HG03139 (cell line): ENCODE results near the gene ZNF138.

Experiments
- ATAC-seq: cut with Tn5 transposase; IDR thresholded peaks from one replicate; pipeline ENCODE4 v1.9.1; 2021; ENCODE audit not compliant: unreplicated experiment

The ZNF138 gene

DNA sequence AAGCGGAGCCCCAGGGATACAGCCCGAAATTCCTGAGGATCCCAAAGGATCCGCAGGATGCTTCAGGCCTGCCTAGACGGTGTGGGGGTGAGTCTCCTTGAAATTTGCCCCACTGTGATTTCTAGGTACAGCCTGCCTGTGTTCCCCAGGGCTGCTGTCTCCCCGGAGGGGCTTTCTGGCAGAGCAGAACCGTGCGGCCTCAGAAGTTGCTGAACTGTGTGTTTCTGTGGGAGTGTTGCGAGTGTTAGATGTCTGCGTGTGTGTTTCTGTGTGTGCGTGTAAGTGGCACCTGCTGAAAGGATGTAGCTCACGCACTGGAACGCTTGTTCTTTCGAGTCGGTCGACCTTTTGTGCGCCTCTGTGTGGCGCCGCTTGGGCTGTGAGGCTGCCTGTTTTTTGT lies 81.0 kb downstream of the ZNF138 start:
- ATAC-seq: no peak

DNA sequence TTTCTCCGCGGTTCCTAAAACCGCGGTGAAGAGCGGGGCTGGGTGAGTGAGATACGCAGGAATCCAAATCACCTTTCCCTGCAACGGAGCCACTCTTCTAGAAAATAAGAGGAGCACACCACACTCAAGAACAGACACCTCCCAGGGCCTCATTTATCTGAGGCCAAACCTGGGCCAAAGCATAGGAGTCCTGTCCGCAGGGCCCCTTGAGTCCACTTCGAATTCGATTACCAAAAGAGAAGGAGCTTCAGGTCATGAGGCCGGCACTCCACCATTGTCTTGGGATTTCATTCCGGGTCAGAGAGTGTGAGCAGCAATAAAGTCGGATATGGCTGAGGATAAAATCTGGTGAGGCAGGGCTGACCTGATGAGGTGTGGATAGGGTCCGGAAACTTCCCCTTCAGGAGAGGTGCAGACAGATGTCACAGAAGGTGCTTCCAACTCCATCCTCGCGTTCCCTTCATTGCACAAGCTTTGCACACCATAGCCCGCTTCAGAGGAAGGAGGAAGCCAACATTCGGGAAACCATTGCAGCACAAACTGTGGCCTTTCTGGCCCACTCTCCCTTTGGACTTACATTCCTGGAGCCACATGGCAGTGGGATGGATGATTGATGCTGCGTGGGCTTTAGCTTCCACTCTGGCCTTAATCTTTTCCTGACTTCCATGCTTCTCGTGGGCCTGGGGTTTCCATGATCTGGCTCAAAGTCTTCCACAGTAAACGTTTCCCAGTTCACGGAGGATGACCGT lies 81.6 kb downstream of the ZNF138 start:
- no peak for ATAC-seq

DNA sequence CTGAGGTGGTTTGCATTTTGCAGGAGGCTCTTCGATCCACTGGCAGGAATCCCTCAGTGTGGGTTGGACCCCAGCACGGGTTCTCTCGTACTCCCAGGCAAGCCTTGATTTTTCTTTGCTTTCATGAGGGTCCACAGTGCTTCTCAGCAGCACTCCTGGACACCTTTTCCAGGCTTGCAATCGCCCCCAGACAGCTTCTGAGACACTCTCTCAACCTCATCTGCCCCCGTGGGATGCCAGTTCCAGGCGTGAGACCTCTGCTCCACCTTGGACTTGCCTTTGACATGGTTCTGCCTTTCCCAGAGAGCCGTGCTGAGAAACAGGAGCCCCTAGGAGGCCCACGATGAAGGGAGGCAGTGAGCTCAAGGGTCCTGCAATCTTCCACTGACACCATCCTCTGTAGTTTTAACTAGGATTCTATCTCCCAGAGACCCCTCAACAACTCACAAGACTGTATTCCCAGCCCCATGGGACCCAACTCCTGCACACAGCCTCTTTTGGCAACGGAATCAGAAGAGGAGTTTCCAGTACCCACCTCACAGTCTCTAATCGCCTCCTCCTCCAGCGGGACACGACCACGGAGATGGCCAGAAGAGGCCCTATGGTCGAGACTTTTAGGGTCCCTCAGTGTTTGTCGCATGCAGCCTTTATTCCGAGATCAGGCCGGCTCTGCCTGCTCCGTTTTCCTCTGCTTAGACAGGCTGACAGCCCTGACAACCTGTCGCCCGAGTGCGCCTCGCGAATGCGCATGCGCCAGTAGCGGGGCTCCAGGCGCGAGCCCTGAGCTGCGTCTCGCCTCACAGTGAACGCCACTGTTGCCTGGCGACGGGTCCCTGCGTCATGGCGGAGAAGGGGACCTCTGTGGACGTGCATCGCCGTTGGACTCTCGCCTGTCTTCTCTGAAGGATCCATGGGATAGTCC lies 82.8 kb downstream of the ZNF138 start:
- no peak for ATAC-seq

DNA sequence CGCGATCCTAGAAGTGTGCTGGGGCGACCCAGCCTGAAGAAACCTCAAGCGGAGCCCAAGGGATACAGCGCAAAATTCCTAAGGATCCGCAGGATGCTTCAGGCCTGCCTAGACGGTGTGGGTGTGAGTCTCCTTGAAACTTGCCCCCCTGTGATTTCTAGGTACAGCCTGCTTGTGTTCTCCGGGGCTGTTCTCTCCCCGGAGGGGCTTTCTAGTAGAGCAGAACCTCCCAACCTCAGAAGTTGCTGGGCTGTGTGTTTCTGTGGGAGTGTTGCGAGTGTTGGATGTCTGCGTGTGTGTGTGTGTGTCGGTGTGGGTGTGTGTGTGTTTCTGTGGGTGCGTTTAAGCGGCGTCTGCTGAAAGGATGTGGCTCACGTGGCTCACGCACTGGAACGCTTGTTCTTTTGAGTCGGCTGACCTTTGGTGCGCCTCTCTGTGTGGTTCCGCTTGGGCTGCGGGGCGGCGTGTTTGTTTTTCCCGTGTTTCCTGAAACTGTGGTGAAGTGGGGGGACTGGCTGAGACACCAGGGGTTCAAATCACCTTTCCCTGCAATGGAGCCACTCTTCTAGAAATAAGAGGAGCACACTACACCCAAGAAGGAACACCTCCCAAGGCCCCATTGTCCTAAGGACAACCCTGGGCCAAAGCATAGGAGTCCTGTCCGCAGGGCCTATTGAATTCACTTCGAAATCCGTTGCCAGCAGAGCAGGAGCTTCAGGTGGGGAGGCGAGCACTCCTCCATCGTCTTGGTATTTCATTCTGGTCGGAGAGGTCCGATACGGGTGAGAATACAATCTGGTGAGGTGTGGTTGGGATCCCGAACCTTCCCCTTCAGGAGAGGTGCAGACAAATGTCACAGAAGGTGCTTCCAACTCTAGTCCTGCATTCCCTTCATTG lies 83.7 kb downstream of the ZNF138 start:
- ATAC-seq: no peak

DNA sequence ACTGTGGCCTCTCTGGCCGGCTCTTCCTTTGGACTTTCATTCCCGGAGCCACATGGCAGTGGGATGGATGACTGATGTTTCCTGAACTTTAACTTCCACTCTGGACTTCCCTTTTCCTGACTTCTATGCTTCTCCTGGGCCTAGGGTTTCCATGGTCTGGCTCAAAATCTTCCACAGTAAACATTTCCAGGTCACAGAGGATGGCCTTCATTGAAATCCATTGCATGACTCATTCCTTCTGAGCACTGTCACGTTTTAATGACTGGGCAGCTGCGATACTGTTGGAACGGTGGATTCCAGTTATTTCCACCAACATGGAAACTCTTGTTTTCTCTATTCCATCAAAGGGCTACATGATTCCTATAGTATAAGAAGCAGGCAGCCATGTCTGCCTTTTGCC lies 84.5 kb downstream of the ZNF138 start:
- ATAC-seq: no peak

DNA sequence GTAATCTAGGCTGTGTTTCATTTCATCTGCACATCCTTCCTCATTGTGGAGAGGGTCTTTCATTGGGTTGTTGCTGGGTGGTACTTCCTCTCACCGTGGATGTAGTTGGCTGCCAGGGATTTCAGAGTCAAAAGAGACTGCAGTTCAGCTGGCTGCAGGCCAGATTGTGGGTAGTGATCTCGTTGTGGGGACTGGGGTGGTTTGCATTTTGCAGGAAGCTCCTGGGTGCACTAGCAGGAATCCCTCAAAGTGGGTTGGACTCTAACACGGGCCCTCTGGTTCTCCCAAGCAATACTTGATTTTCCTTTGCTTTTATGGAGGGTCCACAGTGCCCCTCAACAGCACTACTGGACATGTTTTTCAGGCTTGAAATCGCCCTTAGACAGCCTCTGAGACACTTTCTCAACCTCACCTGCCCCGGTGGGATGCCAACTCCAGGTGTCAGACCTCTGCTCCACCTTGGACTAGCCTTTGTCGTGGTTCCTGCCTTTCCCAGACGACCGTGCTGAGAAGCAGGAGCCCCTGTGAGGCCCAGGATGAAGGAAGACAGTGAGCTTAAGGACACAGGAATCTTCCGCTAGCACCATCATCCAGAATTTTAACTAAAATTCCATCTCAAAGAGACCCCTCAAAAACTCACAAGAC lies 85.0 kb downstream of the ZNF138 start:
- ATAC-seq: no peak

DNA sequence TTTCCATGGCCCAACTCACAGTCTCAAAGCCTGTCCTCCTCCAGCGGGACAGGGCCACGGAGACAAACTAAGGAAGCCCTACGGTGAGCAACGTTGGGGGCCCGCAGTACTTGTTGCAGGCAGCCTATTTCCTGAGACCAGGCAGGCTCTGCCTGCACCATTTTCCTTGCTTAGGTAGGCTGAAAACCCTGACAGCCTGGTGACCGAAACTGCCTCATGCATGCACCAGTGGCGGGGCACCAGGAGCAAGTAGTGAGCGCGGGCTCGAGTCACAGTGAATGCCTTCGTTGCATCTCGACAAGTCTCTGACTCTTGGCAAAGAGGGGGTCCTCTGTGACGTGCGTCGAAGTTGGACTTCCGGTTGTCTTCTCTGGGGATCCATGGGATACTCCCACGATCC lies 85.6 kb downstream of the ZNF138 start:
- no peak for ATAC-seq

DNA sequence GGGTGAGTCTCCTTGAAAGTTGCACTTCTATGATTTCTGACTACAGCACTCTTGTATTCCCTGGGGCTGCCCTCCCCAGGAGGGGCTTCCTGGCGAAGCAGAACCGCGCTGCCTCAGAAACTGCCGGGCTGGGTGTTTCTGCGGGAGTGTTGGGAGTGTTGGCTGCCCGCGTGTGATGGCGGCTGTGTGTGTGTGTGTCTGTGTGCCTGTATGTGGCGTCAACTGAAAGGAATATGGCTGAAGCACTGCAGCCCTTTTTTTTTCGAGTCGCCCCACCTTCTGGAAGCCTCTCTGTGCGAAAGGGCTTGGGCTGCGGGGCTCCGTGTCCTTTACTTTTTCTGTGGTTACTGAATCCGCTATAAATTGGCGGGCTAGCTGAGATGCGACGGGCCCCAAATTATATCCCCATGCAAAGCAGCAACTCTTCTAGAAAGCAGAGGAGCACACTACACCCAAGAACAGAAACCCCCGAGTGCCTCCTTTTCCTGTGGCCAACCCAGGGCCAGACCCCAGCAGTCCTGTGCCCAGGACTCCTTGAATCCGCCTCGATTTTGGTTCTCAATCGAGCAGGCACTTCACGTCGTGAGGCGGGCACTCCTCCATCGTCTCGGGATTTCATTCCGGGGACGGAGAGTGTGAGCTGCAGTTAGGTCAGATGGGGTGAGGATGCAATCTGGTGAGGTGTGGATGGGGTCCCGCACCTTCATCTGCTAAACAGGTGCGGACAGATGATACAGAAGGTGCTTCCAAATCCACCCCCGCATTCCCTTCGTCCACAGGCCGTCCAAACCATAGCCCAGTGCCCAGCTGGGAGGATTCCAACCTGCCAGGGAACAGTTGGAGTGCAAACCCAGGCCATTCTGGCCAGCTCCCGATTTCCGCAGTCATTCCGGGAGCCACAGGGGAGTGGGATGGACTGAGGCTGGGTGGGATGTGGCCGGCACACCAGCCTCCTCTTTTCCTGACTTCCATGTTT lies 86.4 kb downstream of the ZNF138 start:
- no peak for ATAC-seq

DNA sequence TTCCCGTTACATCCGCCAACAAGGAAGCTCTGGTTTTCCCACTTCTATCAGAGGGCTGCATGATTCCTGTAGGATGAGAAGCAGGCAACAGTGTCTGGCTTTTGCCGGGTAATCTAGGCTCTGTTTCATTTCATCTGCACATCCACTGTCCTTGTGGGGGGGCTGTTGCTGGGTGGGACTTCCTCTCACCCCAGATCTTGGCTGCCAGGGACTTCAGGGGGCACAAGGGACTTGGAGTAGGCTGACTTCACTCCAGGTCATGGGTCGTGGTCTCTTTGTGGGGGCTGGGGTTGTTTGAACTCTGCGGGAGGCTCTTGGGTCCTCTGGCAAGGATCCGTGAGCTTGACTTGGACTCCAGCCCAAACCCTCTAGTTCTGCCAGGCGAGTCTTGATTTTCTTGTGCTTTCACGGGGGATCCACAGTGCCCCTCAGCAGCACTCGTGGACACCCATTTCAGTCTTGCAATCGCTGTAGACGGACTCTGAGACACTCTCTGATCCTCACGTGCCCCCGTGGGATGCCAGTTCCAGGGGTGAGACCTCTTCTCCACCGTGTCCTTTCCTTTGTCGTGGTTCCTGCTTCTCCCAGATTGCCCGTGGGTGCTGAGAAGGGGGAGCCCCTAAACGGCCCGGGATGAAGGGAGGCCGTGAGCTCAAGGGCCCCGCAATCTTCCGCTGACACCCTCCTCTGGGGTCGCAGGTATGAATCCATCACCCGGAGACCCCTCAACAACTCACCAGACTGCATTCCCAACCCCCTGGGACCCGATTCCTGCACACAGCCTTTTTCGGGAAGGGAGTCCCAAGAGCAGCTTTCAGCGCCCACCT lies 87.4 kb downstream of the ZNF138 start:
- ATAC-seq: no peak

DNA sequence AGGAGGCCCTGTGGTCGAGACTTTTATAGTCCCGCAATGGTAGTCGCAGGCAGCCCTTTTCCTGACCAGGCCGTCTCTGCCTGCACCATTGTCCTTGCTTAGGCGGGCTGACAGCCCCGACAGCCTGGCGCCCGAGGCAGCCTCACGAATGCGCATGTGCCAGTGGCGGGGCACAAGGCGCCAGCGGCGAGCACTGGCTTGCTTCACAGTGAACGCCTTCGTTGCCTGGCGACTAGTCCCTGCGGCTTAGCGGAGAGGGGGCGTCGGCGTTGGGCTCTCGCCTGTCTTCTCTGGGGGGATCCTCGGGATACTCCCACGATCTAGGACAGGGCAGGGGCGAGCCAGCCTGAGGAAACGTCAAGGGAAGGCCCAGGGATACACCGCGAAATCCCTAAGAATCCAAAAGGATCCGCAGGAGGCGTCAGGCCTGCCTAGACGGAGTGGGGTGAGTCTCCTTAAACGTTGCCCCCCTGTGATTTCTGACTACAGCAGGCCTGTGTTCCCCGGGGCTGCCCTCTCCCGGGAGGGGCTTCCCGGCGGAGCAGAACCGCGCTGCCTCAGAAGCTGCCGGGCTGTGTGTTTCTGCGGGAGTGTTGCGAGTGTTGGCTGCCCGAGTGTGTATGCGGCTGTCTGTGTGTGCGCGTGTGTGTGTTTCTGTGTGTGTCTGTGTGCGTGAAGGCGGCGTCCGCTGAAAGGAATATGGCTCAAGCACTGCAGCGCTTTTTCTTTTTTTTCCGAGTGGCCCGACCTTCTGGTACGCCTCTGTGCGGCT lies 88.3 kb downstream of the ZNF138 start:
- no peak for ATAC-seq
